GM23338 (cell line): ENCODE results near the gene DRC7.

Experiments used
- CREB1 ChIP-seq: fragments of 250-450 bp; sonication (Bioruptor Pico); IDR thresholded peaks from 2 replicates; pipeline ENCODE4 v1.5.0; 2020; ENCODE audit warnings: low read depth, mild to moderate bottlenecking, moderate library complexity
- CTCF ChIP-seq, 2 experiments: fragments of 200-600 bp in 1 of 2; sonication (generic) in 1 of 2; conservative IDR thresholded peaks; 2 replicates each; pipeline versions ENCODE4 v1.5.1 to v1.6.1; 2016 to 2017; ENCODE audit warnings: antibody characterized with exemption in 2 of 2, low read depth in 2 of 2, mild to moderate bottlenecking in 2 of 2, moderate library complexity in 1 of 2
- EZH2 ChIP-seq: fragments of 200-600 bp; sonication (generic); IDR thresholded peaks from one replicate; pipeline ENCODE4 v1.8.0; 2017; ENCODE audit warnings: antibody characterized with exemption, mild to moderate bottlenecking, low read depth; ENCODE audit not compliant: unreplicated experiment
- EZH2phosphoT487 ChIP-seq: fragments of 200-600 bp; sonication (generic); IDR thresholded peaks from one replicate; pipeline ENCODE4 v1.8.1; 2018; ENCODE audit warnings: antibody characterized with exemption; ENCODE audit not compliant: unreplicated experiment
- ZNF331 ChIP-seq: fragments of 250-450 bp; sonication (Bioruptor Pico); IDR thresholded peaks from 2 replicates; pipeline ENCODE4 v1.5.0; 2020; ENCODE audit warnings: low read depth, mild to moderate bottlenecking, moderate library complexity
- TF ChIP-seq, protein P1 (sequence below): IDR thresholded peaks from one replicate; pipeline ENCODE4 v1.6.1; 2018; ENCODE audit warnings: antibody characterized with exemption; ENCODE audit not compliant: unreplicated experiment

- TF ChIP-seq CTCF (conservative IDR thresholded peaks at IDR 0.05; ENCODE audit: low read depth in 2 of 2) (no peak), ZNF331 (CRISPR knock-in tag) (no peak), EZH2 (no peak), EZH2phosphoT487 (no peak), CREB1 (CRISPR knock-in tag) (no peak)
- TF ChIP-seq, protein P1, sequence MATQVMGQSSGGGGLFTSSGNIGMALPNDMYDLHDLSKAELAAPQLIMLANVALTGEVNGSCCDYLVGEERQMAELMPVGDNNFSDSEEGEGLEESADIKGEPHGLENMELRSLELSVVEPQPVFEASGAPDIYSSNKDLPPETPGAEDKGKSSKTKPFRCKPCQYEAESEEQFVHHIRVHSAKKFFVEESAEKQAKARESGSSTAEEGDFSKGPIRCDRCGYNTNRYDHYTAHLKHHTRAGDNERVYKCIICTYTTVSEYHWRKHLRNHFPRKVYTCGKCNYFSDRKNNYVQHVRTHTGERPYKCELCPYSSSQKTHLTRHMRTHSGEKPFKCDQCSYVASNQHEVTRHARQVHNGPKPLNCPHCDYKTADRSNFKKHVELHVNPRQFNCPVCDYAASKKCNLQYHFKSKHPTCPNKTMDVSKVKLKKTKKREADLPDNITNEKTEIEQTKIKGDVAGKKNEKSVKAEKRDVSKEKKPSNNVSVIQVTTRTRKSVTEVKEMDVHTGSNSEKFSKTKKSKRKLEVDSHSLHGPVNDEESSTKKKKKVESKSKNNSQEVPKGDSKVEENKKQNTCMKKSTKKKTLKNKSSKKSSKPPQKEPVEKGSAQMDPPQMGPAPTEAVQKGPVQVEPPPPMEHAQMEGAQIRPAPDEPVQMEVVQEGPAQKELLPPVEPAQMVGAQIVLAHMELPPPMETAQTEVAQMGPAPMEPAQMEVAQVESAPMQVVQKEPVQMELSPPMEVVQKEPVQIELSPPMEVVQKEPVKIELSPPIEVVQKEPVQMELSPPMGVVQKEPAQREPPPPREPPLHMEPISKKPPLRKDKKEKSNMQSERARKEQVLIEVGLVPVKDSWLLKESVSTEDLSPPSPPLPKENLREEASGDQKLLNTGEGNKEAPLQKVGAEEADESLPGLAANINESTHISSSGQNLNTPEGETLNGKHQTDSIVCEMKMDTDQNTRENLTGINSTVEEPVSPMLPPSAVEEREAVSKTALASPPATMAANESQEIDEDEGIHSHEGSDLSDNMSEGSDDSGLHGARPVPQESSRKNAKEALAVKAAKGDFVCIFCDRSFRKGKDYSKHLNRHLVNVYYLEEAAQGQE, result no peak
These were observed 19.4 kb downstream of the DRC7 start for GRCh38 chr16:57714047-57714446.
